HG03064 (cell line): ENCODE results near the gene OMP.

ENCODE experiments used
- ATAC-seq: cut with Tn5 transposase; IDR thresholded peaks from one replicate; pipeline ENCODE4 v1.9.1; 2021; ENCODE audit warnings: low read depth; ENCODE audit not compliant: unreplicated experiment

Gene OMP

GRCh38 chr11:77150836-77151235 lies 48.2 kb downstream of the OMP start:
- ATAC-seq = no peak

DNA sequence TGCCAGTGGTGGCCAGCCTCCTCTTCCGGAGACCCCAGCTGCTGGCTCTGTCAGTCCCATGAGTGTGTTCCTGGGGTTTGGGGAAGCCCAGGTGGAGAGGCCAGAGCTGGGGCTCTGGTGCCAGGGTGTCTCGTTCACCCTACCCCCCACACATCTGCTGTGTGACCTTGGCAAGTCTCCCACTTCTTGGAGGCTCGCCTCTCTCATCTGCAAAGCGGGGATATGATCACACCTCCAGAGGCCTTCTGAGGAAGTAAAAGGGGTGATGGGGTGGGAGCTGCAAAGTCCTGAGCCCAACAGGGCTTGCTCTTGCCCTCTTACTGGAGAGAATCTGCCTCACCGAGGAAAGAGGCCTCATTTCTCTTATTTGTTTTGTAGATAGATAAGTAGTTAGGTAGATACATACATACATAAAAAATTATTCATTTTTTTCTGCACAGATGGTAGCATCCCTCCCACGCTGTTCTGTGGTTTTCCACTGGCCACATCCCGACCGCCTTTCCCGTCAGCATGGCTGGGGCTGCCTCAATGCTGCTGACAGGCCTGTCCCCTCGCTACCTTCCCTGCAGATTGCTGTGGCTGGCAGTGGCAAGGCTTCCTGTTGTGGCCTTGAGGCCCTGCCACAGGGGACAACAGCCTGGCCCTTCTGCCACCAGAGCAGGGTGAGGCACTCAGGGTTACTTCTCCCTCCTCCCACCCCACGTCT lies 49.3 kb downstream of the OMP start:
- no peak for ATAC-seq

DNA sequence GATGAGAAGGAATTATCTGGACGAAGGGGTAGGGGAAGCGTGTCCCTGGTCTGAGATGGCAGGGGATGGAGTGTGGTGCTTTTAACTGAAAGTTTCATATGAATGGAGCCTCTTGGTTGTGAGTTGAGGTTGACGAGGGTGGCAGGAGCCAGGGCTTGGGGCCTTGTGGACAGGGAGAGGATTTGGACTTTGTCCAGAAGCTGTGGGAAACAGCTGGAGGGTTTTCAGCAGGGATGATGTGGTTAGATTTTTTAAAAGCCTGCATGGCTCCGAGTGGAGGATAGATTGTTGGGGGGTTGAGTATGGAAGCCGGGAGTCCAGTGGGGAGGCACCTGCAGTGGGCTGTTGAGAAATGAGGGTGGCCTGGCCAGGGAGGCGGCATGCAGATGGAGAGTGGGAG lies 50.2 kb downstream of the OMP start:
- ATAC-seq = no peak
